Neural progenitor cell (in vitro differentiated cells): ENCODE data around the gene CERK. TPM values are rescaled to one million over a fixed set of nuclear protein-coding genes. Genes with fewer than 3 reads are reported as not detected.

ENCODE experiments used
- DNase-seq: peaks from one replicate; pipeline ENCODE4 v3.0.0-alpha.2; 2016; ENCODE audit warnings: low spot score
- H2AFZ ChIP-seq: fragments of 200-600 bp; sonication (generic); replicated peaks from 2 replicates; pipeline ENCODE4 v1.6.1; 2016; ENCODE audit warnings: antibody characterized with exemption
- H3F3A ChIP-seq: fragments of 200-600 bp; sonication (generic); 2 replicates; pipeline ENCODE4 v1.6.1; 2016; ENCODE audit warnings: antibody characterized with exemption, low read depth
- H3K27ac ChIP-seq: fragments of 200-600 bp; sonication (generic); 2 replicates; pipeline ENCODE4 v1.5.1; 2016; ENCODE audit warnings: mild to moderate bottlenecking
- H3K27me3 ChIP-seq: fragments of 200-600 bp; sonication (generic); 2 replicates; pipeline ENCODE4 v1.6.1; 2016; ENCODE audit warnings: mild to moderate bottlenecking, moderate library complexity
- H3K36me3 ChIP-seq: fragments of 200-600 bp; sonication (generic); 2 replicates; pipeline ENCODE4 v1.5.1; 2016
- H3K4me1 ChIP-seq: fragments of 200-600 bp; sonication (generic); 2 replicates; pipeline ENCODE4 v1.6.1; 2016; ENCODE audit warnings: mixed run types
- H3K4me2 ChIP-seq: fragments of 200-600 bp; sonication (generic); 2 replicates; pipeline ENCODE4 v1.6.1; 2016
- H3K4me3 ChIP-seq: fragments of 200-600 bp; sonication (generic); 2 replicates; pipeline ENCODE4 v1.5.1; 2016
- H3K79me2 ChIP-seq: fragments of 200-600 bp; sonication (generic); 2 replicates; pipeline ENCODE4 v1.6.1; 2016; ENCODE audit warnings: low read depth
- H3K9ac ChIP-seq: fragments of 200-600 bp; sonication (generic); 2 replicates; pipeline ENCODE4 v1.6.1; 2016
- H3K9me3 ChIP-seq: fragments of 200-600 bp; sonication (generic); 2 replicates; pipeline ENCODE4 v1.5.1; 2016; ENCODE audit warnings: low read depth
- H4K20me1 ChIP-seq: fragments of 200-600 bp; sonication (generic); 2 replicates; pipeline ENCODE4 v1.6.1; 2016; ENCODE audit warnings: low read depth
- H3K27ac Mint-ChIP-seq: 3 replicates; pipeline ENCODE4 v1.8.0; 2021; ENCODE audit warnings: mixed read lengths
- H3K27me3 Mint-ChIP-seq: 2 replicates; pipeline ENCODE4 v1.8.0; 2022; ENCODE audit warnings: low read depth, mild to moderate bottlenecking, inconsistent platforms, moderate library complexity, mixed read lengths; ENCODE audit not compliant: insufficient read depth
- H3K36me3 Mint-ChIP-seq: 3 replicates; pipeline ENCODE4 v1.8.0; 2021; ENCODE audit warnings: mixed read lengths
- H3K4me1 Mint-ChIP-seq: 3 replicates; pipeline ENCODE4 v1.8.0; 2021; ENCODE audit warnings: mixed read lengths
- H3K4me3 Mint-ChIP-seq: 3 replicates; pipeline ENCODE4 v1.8.0; 2021; ENCODE audit warnings: mild to moderate bottlenecking, moderate library complexity, mixed read lengths
- H3K9me3 Mint-ChIP-seq: 3 replicates; pipeline ENCODE4 v1.8.0; 2020; ENCODE audit warnings: mixed read lengths
- CTCF ChIP-seq: fragments of 200-600 bp; sonication (generic); IDR thresholded peaks from 2 replicates; pipeline ENCODE4 v1.5.1; 2017; ENCODE audit warnings: antibody characterized with exemption, mild to moderate bottlenecking
- EZH2 ChIP-seq: fragments of 200-600 bp; sonication (generic); IDR thresholded peaks from 2 replicates; pipeline ENCODE4 v1.6.1; 2017; ENCODE audit warnings: antibody characterized with exemption, mild to moderate bottlenecking, moderate library complexity
- EZH2phosphoT487 ChIP-seq: fragments of 200-600 bp; sonication (generic); IDR thresholded peaks from 2 replicates; pipeline ENCODE4 v1.6.1; 2017; ENCODE audit warnings: antibody characterized with exemption
- total RNA-seq: library from RNA; depleted of rRNA; stranded (reverse); fragments of >200 nt; gene quantifications from 2 replicates; pipeline ENCODE4 v1.2.3, GENCODE V29; 2015; ENCODE audit warnings: low replicate concordance

Gene CERK
- total RNA-seq, 1 donor from 2014 or later = 53.6 TPM

- Histone ChIP-seq H3K9me3 (no peaks in the 10 kb centered on the region), H3K36me3 (no peaks in the 10 kb centered on the region), H3K9ac (peak overlapping the region; percentile 94), H4K20me1 (peaks cover 6% of the 10 kb centered on the region), H3K4me1 (peaks cover 14% of the 10 kb centered on the region), H3F3A (peaks cover 21% of the 10 kb centered on the region), H2AFZ (peak overlapping the region; percentile 65), H3K79me2 (peaks cover 55% of the 10 kb centered on the region), H3K27ac (peak overlapping the region; percentile 77), H3K27me3 (no peaks in the 10 kb centered on the region), H3K4me2 (peak overlapping the region; percentile 91), H3K4me3 (peak overlapping the region; percentile 96)
- Mint-ChIP-seq H3K36me3 (peaks cover under 1% of the 10 kb centered on the region), H3K27me3 (peaks cover 5% of the 10 kb centered on the region), H3K4me3 (peak overlapping the region; percentile 96), H3K4me1 (peaks cover 21% of the 10 kb centered on the region), H3K9me3 (peaks cover under 1% of the 10 kb centered on the region), H3K27ac (peak overlapping the region; percentile 92)
- TF ChIP-seq EZH2phosphoT487 (no peak), EZH2 (no peak), CTCF (no peak)
- DNase-seq = peak; percentile 64
Measured at GRCh38 chr22:46761539-46762237, 23.6 kb upstream of the CERK start.

GRCh38 chr22:46761017-46761416 is 23.0 kb upstream of the CERK start:
- H3K36me3 Mint-ChIP-seq = peaks cover 5% of the 10 kb centered on the region
- H3K27me3 ChIP-seq = no peaks in the 10 kb centered on the region
- H4K20me1 ChIP-seq = peaks cover 6% of the 10 kb centered on the region
- peaks cover 21% of the 10 kb centered on the region for H3K4me1 Mint-ChIP-seq
- H3K4me3 Mint-ChIP-seq = peak overlapping the region; percentile 96
- H3K36me3 ChIP-seq = no peaks in the 10 kb centered on the region
- H3K4me1 ChIP-seq = peaks cover 14% of the 10 kb centered on the region
- peak; percentile 26 for DNase-seq
- H3K9ac ChIP-seq = no peak overlapping the region
- no peak overlapping the region for H3K27ac Mint-ChIP-seq
- H3K27me3 Mint-ChIP-seq = peaks cover 9% of the 10 kb centered on the region
- peak overlapping the region; percentile 91 for H3K4me2 ChIP-seq
- peaks cover 7% of the 10 kb centered on the region for H3K9me3 Mint-ChIP-seq
- peaks cover 21% of the 10 kb centered on the region for H3F3A ChIP-seq
- no peak overlapping the region for H3K27ac ChIP-seq
- H3K79me2 ChIP-seq = peaks cover 49% of the 10 kb centered on the region
- H3K9me3 ChIP-seq = no peaks in the 10 kb centered on the region
- no peak overlapping the region for H2AFZ ChIP-seq
- TF ChIP-seq EZH2phosphoT487 (no peak), EZH2 (no peak), CTCF (no peak)
- H3K4me3 ChIP-seq = peak overlapping the region; percentile 96

- Mint-ChIP-seq H3K36me3 (peaks cover 6% of the 10 kb centered on the region), H3K27me3 (peaks cover 11% of the 10 kb centered on the region), H3K4me3 (no peak overlapping the region), H3K4me1 (peaks cover 17% of the 10 kb centered on the region), H3K27ac (no peak overlapping the region), H3K9me3 (peaks cover 11% of the 10 kb centered on the region)
- peaks cover 21% of the 10 kb centered on the region for H3F3A ChIP-seq
- no peak overlapping the region for H3K4me3 ChIP-seq
- H3K9ac ChIP-seq = no peak overlapping the region
- H3K79me2 ChIP-seq = peaks cover 31% of the 10 kb centered on the region
- no peak for TF ChIP-seq EZH2phosphoT487
- no peak for TF ChIP-seq EZH2
- peak; percentile 77 for TF ChIP-seq CTCF
- no peak overlapping the region for H3K27ac ChIP-seq
- H2AFZ ChIP-seq = no peak overlapping the region
- no peaks in the 10 kb centered on the region for H3K27me3 ChIP-seq
- no peaks in the 10 kb centered on the region for H3K36me3 ChIP-seq
- no peak overlapping the region for H3K4me2 ChIP-seq
- H3K4me1 ChIP-seq = peaks cover 14% of the 10 kb centered on the region
- peak; percentile 72 for DNase-seq
- peaks cover 6% of the 10 kb centered on the region for H4K20me1 ChIP-seq
- H3K9me3 ChIP-seq = no peaks in the 10 kb centered on the region
Measured at GRCh38 chr22:46758867-46759290, 20.8 kb upstream of the CERK start.
